Neutrophil (primary cell): Measurements from ENCODE around the gene BICRAL.

Experiments
- H3K27ac ChIP-seq: fragments of 200-600 bp; sonication (generic); 2 replicates; pipeline ENCODE4 v1.5.1; 2016; ENCODE audit warnings: mild to moderate bottlenecking, moderate library complexity
- H3K27me3 ChIP-seq: fragments of 200-600 bp; sonication (generic); 2 replicates; pipeline ENCODE4 v1.6.0; 2016; ENCODE audit warnings: mild to moderate bottlenecking
- H3K36me3 ChIP-seq: fragments of 200-600 bp; sonication (generic); 2 replicates; pipeline ENCODE4 v1.5.1; 2017
- H3K4me1 ChIP-seq, 2 experiments: fragments of 200-600 bp in 1 of 2; sonication (generic) in 1 of 2; 1 replicate in 1 of 2; 2 replicates in 1 of 2; pipeline versions ENCODE4 v1.5.1 to v1.6.1; 2013 to 2016; ENCODE audit warnings: low read depth in 1 of 2, low read length in 1 of 2, mild to moderate bottlenecking in 1 of 2, moderate library complexity in 1 of 2; ENCODE audit not compliant: control insufficient read depth in 1 of 2, insufficient read depth in 1 of 2
- H3K4me3 ChIP-seq, 2 experiments: fragments of 200-600 bp in 1 of 2; sonication (generic) in 1 of 2; 1 replicate in 1 of 2; 2 replicates in 1 of 2; pipeline ENCODE4 v1.5.1; 2013 to 2016; ENCODE audit warnings: low read depth in 1 of 2, low read length in 1 of 2, mild to moderate bottlenecking in 1 of 2, moderate library complexity in 1 of 2
- H3K9me3 ChIP-seq: fragments of 200-600 bp; sonication (generic); 2 replicates; pipeline ENCODE4 v1.5.1; 2016
- TF ChIP-seq, protein P1 (sequence below): fragments of 200-600 bp; sonication (generic); IDR thresholded peaks from 2 replicates; pipeline ENCODE4 v1.5.1; 2016; ENCODE audit warnings: antibody characterized with exemption

Gene BICRAL

GRCh38 chr6:42821846-42822245 is 40.0 kb downstream of the BICRAL start:
- H3K27ac ChIP-seq, result no peak overlapping the region
- peaks cover 7 to 8% of the 10 kb centered on the region in 2 experiments for H3K4me1 ChIP-seq
- no peaks in the 10 kb centered on the region for H3K9me3 ChIP-seq
- H3K36me3 ChIP-seq, result peaks cover 52% of the 10 kb centered on the region
- H3K27me3 ChIP-seq, result no peaks in the 10 kb centered on the region
- no peak overlapping the region for H3K4me3 ChIP-seq
- TF ChIP-seq, protein P1, sequence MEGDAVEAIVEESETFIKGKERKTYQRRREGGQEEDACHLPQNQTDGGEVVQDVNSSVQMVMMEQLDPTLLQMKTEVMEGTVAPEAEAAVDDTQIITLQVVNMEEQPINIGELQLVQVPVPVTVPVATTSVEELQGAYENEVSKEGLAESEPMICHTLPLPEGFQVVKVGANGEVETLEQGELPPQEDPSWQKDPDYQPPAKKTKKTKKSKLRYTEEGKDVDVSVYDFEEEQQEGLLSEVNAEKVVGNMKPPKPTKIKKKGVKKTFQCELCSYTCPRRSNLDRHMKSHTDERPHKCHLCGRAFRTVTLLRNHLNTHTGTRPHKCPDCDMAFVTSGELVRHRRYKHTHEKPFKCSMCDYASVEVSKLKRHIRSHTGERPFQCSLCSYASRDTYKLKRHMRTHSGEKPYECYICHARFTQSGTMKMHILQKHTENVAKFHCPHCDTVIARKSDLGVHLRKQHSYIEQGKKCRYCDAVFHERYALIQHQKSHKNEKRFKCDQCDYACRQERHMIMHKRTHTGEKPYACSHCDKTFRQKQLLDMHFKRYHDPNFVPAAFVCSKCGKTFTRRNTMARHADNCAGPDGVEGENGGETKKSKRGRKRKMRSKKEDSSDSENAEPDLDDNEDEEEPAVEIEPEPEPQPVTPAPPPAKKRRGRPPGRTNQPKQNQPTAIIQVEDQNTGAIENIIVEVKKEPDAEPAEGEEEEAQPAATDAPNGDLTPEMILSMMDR, result no peak

DNA sequence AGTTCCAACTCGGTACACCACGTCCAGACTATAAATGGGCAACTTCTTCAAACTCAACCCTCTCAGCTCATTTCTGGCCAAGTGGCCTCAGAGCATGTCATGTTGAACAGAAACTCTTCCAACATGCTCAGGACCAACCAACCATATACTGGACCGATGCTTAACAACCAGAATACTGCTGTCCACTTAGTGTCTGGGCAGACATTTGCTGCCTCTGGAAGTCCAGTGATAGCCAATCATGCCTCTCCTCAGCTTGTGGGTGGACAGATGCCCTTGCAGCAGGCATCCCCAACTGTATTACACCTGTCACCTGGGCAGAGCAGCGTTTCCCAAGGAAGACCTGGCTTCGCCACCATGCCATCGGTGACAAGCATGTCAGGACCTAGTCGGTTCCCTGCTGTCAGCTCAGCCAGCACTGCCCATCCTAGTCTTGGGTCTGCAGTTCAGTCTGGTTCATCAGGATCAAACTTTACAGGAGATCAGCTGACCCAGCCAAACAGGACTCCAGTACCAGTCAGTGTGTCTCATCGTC is 47.8 kb downstream of the BICRAL start:
- H3K4me3 ChIP-seq, result no peak overlapping the region
- H3K36me3 ChIP-seq, result peaks cover 85% of the 10 kb centered on the region
- no peaks in the 10 kb centered on the region for H3K27me3 ChIP-seq
- H3K27ac ChIP-seq, result no peak overlapping the region
- TF ChIP-seq, protein P1, result no peak
- no peaks in the 10 kb centered on the region for H3K9me3 ChIP-seq
- no peaks in the 10 kb centered on the region for H3K4me1 ChIP-seq

- Histone ChIP-seq H3K9me3 (no peaks in the 10 kb centered on the region), H3K36me3 (peaks cover 81% of the 10 kb centered on the region), H3K27ac (no peak overlapping the region), H3K4me3 (no peak overlapping the region), H3K4me1 (no peaks in the 10 kb centered on the region), H3K27me3 (no peaks in the 10 kb centered on the region)
- TF ChIP-seq, protein P1, result no peak
Observed at GRCh38 chr6:42831237-42831636, 49.4 kb downstream of the BICRAL start.

DNA sequence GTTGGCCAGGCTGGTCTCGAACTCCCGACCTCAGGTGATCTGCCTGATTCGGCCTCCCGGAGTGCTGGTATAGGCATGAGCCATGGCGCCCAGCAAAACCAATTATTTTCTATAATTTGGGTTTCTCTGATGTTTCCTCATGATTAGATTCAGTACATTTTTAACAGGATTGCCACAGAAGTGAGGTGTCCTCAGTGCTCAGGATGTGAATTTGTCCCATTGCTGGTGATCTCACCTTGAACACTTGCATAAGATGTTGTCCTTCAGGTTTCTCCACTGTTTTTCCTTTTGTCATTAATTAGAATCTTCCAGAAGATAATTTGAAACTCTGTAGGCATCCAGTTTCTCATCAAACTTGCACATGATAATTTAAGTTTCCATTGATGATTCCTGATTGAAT is 52.2 kb downstream of the BICRAL start:
- no peak overlapping the region for H3K4me3 ChIP-seq
- H3K27me3 ChIP-seq, result no peaks in the 10 kb centered on the region
- H3K27ac ChIP-seq, result no peak overlapping the region
- H3K9me3 ChIP-seq, result no peaks in the 10 kb centered on the region
- TF ChIP-seq, protein P1, result no peak
- peaks cover 65% of the 10 kb centered on the region for H3K36me3 ChIP-seq
- H3K4me1 ChIP-seq, result no peaks in the 10 kb centered on the region

DNA sequence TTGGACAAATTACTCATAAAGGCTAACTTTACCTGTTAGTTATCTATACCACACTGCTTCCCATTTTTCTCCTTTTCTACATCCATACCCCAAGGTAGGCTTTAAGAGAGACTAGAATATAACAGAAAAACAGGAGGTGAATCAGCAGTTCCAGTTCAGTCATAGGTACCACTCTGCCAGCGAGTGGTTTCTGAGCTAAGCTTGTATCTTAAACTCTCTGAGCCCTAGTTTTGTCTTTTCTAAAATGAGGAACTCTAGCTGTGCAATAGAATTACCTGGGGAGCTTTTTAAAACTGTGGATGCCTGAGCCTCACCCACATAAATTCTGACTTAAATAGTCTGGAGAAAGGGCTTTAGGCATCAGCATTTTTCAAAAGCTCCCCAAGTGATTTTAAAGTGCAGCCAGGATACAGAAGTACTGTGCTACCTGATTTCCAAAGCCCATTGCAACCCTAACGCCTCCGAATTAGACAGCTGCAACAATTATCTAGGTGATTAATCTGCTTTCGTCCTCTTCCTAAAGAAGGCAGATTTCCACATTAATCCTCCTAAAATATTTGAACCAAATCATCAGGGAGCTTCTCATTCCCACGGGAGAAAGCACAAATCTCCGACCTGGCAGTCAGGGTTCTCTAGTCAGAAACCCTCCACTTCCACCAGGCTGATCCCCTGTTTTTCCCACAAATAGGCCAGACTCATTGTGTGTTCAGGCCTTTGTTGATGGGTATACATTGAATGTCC is 60.2 kb downstream of the BICRAL start:
- peak overlapping the region; percentile 32 for H3K27ac ChIP-seq
- TF ChIP-seq, protein P1, result no peak
- no peaks in the 10 kb centered on the region for H3K9me3 ChIP-seq
- no peaks in the 10 kb centered on the region for H3K27me3 ChIP-seq
- H3K4me1 ChIP-seq, result no peaks in the 10 kb centered on the region
- peaks cover 41% of the 10 kb centered on the region for H3K36me3 ChIP-seq
- H3K4me3 ChIP-seq, result no peak overlapping the region
